NAMALWA (cell line): ENCODE measurements around the gene RASGRP4.

Experiments used
- DNase-seq: peaks from one replicate; pipeline ENCODE4 v3.0.0-alpha.2; 2015; ENCODE audit warnings: low spot score

The RASGRP4 gene

DNA sequence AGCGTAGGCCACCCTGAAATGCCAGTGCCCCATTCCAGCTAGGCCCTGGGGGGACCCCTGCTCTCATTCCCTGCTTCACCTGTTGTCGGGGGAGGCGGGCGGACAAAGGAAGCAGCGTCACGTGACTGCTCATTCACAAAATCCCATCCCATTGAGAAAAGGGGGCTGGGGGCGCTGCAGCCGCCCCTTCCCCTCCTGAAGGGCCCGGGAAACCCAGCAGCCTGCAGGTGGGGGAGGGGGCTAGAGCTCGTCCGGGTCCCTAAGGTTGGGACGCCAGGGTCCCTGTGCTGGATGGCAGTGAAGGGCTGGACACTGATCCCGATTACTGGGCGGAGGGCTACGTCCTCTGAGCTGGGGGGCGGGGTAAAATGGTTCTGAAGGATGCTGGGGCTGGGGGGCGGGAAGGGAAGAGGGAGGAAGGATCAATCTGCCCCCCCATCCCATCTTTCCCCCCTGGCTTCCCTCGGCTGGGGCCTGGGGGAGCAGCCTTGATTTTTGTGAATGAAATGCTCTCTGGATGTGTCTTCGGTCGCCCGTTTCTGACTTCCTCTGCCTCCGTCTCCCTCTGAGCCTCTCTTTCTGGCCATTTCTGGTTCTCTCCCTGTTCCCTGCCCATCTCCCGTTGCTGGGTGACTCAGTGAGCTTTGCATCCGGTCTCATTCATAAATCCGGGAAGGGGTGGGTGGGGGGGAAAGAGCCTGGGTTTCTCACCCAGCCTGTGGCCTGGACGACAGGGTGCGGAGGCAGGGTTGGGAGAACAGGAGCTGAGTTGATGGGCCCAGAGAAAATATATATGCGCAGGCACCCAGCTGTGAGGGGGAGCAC lies 36.7 kb downstream of the RASGRP4 start:
- DNase-seq: no peak

DNA sequence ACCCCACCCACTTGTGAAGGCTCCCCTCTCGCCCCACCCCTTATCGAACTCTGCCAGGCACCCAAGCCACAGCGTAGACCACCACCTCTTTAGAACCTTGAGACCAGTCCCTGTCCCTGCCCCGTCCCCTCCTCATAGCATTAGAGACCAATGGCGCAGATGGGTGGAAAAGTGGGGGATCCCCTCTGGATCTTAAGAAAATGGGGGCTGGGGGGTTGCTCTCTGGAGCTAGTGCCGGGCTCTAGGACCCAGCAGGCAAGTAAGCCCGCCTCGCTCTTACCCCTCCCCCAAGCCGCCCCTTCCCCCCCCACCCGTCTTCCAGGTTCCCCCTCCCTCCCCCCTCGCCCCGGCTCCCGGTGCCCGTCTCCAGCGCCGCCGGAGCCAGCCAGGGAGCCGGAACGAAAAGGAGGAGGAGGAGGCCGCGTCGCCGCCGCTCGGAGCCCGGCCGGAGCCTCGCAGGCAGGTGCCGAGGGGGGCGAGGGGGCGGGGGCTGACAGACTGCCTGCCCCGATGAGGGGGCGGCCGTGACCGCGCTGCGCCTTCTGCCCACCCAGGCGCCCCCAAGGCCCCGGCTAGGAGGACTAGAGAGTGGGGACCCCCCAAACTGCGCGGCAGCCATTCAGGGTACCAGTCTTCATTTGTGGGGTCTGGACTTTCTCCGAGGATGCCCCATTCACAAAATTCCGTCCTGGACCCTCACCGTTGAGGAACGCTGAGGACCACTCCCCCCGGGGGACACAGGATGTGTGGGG lies 37.5 kb downstream of the RASGRP4 start, which contains the start of gene SPRED3:
Gene SPRED3 (plus strand): TSS at position 349 of the 752 bp plus-strand sequence. CDS start 1,606 bp downstream, outside the sequence.
- no peak for DNase-seq

DNA sequence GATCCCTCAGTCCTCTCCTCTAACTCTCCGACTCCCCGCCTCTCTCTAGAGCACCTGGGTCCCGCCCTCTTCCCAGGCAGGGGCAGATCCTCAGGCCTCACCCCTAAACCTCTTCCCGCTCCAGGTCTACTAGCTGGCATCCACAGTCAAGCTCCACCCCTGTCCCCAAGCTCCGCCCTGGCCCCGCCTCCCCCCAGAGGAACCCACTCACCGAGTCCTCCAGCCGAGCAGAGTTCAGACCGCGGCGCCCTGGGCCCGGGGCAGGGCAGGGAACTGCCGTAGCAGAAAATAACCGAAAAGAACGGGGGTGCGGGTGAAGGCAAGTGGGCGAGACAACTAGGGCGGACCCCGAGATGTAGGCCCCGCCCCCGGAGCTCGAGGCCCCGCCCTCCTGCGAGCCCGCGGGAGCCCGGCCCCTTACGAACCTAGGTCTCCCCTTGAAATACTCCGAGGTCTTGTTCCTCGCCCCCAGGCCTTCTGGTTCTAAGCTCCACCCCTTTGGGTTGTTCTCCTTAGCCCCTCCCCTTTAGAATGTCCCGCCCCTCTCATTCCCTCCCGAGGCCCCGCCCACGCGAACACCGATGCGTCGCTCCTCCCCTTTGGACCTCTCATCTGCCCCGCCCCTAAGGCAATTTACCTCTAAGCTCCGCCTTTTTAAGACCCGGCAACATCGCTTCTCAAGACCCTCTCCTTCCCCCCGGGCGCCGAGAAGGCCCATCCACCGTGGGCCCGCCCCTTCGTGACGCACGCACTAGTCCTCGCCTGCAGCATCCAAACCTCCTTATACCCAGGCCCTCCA lies 38.3 kb downstream of the RASGRP4 start, which contains the start of gene GGN:
Gene GGN (minus strand): TSS at position 485 of the 799 bp plus-strand sequence. CDS start 773 bp downstream, outside the sequence.
- peak; percentile 94 for DNase-seq

DNA sequence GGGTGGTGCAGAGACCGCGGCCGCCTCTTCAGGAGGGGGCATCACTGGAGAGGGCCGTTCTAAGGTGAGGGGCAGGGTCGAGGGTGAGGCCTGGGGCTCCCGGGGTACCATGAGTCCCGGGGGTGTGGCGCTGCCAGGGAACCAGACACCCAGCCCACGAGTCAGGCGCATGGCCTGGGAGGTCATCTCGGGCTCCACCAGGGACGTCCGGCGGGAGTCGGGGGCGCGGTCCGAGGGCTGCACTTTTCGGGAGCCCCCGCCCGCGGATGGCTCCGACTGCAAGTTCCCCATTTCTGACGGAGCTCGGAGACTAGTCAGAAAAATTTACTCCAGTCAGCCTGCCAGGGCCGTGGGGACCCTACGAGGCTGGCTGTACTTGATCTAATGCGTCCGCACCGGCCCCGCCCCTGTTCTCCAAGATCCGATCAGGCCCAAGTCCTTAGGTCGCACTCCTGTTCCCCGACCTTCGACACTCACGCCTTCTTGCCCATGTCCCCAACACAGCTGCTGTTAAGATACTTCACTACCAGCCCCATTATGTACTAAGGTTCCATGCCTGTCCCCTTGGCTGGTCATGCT lies 39.0 kb downstream of the RASGRP4 start:
- DNase-seq: no peak

DNA sequence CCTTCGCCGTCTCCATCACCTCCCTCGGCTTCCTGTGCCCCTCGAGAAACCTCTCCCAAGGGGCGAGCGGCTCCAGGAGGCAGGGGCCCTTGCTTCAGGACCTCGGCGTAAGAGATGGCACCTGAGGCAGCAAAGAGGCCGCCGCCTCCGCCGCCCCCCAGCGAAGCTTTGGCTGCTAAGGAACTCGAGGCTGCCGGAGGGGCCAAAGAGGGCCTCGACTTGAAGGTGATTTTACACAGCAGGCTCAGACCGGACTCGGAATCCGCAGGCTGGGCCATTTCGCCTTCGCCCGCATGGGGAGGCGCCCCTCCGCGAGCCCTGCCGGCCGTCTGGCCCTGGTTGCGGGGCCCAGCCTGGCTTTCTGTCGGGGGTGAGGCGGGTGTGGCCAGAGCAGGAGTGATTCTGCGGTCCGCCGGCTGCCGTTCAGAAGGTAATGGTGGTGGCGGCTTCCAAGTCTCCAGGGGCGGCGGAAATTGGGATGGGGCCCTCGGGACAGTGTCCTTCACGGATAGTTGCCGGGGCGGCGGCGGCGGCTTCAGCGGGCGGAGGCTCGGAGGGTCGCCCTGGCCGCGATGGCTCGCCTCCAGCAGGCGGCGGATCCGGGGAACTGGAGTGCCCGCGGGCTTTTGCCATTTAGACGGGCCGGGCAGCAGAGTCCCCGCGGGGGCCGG lies 39.6 kb downstream of the RASGRP4 start:
- DNase-seq: no peak

DNA sequence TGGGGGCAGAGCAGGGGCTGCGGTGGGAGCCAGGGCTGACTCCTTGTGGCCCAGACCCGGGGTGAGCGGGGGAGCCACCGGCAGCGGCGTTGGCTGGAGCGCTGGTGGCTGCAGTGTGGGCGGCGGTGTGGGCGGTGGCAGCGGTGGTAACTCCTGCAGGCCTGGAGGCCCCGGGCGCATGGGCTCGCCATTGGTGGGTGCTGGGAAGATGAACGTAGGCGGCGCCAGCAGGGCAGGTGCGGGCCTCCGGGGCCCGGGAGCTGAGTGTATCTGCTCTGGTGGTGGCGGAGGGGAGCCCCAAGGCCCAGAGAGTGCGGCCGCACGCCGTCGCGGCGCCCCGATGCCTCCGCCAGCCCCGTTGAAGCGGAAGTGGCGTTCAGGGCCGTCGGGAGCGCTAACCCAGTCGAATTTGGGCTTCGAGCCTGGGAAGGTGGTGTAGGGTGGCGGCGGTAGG lies 40.2 kb downstream of the RASGRP4 start:
- DNase-seq: no peak

DNA sequence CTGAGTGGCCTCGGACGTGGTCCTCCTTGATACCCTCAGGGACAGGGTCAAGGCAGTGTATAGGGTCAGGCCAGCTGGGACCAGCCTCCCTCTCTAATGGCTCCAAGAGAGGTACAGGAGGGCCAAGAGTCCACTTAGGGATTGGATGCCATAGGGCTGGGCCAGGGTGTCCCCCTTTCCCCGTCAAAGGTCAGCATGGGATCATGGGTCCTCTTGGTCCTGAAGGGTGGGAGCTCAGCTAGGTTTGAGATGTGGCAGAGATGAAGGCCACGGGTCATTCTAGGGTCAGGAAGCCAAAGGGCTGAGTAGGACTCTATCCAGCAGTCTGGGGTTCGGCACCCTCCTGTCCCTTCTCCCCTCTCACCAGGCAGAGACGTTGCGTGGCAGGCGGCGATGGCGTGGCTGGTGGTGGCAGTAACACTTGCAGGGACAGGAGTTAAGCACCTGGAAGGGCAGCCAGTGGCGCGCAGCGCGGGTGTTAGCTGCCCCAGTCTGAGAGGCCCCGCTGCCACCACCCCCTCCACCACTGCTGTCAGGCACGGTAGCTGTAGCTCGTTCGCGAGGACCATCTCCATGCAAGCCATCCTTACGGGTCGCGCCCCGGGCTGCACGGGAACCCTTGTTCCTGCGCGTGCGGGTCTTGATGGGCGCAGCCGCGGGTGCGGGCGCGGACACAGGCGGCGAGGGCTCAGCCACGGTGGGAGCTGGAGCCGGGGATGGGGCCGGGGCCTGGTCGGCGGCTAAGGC lies 40.8 kb downstream of the RASGRP4 start:
- no peak for DNase-seq

DNA sequence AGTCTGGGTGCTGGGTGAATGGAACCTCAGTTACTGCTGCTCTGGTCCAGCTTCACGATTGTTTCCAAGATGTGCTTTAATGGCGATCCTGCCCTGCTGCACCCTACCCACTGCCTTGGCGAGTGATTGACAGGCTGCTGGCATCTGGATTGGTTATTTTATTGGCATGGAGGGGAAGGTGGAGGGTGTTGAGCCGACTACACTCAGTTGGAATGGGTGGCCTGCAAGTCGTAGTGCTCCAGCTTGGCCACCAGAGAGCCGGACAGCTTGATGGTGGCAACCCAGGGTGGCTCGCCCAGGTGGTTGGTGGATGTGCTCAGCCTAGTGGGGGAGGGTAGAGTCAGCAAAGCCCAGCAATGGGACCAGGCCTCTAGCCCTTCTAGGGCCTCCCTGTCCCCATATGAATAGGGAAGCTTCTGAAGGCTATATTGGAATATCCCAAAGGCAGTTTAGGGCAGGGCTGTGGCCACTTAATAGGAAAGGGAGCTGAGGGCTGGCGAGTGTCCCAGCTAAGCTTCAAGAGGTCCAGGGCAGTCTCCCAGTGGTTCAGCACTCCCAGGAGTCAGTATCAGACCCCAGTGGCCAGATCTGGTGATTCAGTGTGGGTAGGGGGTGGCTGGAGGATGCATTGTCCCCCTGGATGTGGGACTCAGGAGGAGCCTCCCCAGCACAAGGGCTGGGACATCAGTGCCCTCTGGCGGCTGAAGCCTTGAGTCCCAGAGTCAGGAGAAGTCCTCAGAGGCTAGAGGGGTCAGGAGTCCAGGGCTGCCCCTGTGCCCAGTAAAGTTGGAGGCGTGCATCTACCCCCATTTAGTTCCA lies 41.6 kb downstream of the RASGRP4 start:
- peak; percentile 51 for DNase-seq

DNA sequence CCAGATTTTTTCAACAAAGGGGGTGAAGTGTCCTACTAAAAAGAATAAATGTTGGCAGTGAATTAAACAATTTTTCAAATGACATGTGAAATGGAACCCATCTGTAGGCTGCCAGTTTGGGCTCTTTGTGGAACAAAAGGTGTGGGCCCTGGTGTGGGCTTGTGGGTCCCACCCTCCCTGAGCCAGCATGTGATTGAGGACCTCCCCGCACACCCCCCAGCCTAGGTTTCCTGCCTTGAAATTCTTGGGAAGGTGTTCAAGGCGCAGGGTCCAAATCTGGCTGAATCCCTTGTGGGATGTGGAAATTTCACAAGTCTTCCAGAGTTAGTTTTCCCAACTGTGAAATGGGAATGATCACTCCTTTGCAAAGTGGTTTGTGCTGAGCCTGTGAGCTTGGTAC lies 42.3 kb downstream of the RASGRP4 start:
- no peak for DNase-seq

DNA sequence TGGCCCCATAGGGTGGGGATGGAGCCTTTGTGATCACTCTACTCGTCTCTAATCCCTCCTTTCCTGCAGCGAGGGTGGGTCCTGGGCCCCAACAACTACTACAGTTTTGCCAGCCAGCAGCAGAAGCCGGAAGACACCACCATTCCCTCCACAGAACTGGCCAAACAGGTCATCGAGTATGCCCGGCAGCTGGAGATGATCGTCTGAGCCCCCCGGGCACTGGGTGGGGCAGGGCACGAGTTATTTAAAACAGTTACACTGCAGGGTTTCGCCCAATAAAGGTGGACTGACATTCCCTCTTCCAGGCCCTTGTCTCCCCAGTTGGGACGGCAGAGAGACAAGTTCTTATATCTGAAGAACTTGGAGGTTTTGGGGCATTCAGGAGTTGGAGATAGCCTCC lies 42.8 kb downstream of the RASGRP4 start:
- no peak for DNase-seq

DNA sequence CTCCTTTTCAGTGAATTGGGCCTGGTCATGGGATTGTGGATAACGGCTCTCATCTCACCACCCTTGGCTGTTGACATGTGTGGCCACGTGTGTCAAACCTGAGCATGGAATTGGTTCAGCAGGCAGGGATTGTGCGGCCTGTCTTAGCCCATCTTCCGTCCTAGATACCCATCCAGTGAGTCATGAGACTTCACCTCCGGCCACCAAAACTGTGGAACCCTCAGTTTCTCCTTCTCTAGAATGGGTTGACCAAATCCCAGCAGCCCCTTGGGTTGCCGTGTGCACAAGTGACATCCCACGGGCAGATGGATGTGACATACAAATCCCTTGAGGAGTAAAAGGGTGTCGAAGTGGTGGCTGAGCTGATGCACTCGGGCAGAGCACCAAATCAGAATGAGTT lies 44.9 kb downstream of the RASGRP4 start:
- DNase-seq: no peak

DNA sequence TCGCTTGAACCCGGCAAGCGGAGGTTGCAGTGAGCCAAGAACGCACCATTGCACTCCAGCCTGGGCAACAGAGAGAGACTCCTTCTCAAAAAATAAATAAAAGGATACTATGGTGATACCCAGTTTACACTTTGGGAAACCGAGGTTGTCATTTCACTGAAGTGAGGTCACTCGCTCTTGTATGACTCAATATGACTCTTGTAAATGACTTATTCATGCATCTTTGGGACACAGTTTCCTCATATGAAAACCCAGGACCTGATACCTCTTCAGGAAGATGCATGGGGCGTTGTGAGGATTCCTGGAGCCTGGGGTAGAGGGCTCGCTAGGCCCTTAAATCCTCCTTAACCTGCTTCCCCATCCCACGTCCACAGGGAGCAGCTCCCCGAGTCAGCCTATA lies 47.2 kb downstream of the RASGRP4 start:
- DNase-seq: no peak

DNA sequence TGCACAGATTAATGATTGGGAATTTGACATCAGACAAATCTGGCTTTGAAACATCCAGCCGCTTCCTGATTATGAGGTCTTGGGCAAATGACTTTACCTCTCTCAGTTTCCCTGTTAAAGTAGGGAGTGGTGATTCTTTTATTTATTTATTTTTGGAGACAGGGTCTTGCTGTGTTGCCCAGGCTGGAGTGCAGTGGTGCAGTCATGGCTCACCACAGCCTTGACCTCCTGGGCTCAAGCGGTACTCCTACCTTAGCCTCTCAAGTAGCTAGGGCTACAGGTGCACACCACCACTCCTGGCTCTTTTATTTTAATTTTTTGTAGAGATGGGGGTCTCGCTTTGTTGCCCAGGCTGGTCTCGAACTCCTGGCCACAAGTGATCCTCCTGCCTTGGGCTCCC lies 49.0 kb downstream of the RASGRP4 start:
- no peak for DNase-seq

DNA sequence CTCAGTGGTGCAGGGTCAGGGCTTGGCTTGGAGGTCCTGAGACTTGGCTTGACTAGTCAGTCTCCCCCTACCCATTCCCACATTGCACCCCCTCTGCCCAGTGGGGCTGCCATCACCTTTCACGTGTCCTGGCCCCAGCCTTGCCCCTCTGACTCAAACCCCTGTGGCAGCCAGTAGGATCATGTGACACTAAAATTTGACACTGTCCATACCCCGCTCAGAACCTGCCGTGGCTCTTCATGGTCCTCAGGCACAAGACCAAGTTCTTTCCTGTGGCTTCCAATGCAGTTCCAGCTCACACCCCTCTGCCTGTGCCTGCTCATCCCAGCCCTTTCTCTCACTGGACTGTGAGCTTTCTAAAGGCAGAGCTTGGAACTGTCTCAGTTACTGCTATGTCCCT lies 49.4 kb downstream of the RASGRP4 start:
- DNase-seq: no peak

DNA sequence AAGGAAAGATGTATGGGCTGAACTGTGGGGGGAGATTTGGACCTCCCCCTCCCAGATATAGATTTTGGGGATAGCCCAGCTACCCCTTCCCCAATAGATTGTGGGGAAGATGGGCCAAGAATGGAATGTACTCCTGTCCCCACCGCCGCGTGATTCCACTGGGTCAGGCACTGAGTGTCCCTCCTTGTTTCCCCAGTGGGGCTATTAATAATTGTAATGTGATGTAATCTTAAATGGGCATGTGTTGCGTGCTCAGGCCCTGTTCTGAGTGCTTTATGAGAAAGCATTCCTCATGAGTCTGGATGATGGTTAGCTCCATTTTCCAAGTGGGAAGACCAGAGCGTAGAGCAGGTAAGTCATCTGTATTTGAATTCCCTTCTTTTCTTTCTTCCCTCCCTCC lies 50.3 kb downstream of the RASGRP4 start:
- no peak for DNase-seq

DNA sequence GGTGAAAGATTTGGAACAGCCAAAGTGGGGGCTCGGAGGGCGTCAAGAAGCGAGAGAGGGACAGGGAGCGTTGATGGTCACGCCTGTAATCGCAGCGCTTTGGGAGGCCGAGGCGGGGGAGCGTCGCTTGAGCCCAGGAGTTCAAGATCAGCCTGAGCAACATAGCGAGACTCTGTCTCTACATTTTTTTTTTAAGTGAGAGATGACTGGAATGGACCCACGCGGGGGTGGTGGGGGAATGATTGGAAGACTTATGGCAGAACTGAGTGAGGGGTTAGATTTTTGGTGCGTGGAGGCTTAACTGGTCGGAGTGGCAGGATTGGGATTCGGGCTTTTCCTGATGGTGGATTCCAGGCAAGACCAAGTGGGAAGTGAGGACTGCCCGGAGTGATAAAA lies 50.9 kb downstream of the RASGRP4 start:
- DNase-seq: no peak

DNA sequence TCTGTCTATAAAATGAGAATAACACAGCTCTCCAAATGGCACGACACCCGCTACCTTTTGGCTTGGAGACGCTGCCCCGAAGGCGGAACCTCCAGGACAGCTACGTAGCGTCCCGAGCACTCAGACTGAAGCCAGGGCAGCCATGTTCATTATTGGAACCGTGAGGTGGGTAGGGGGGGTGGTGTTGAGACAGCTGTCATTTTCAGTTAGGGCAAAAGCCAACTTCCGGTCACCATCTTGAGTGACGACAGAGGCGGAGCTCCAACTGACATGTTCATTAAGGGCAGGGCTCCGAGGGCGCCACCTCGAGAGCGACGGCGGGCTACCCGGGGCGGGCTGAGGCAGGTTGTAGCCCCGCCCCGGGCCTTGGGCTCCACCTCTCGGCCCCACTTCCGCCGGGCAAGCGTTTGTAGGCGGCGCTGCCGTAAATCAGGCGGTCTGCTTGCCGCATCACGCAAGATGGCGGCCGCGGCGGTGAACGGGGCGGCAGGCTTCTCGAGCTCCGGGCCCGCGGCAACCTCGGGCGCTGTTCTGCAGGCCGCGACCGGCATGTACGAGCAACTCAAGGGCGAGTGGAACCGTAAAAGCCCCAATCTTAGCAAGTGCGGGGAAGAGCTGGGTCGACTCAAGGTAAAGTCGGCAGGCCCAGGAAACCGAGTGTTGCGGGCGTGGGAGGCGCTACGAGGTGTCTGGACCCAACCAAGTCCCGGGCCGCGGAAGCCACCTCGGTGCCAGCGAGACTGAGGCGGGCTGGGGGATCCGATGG lies 51.5 kb downstream of the RASGRP4 start, which contains the start of gene PSMD8:
Gene PSMD8 (plus strand): TSS at position 240 of the 766 bp plus-strand sequence. CDS start 31 bp downstream, at position 271.
- peak; percentile 99 for DNase-seq

DNA sequence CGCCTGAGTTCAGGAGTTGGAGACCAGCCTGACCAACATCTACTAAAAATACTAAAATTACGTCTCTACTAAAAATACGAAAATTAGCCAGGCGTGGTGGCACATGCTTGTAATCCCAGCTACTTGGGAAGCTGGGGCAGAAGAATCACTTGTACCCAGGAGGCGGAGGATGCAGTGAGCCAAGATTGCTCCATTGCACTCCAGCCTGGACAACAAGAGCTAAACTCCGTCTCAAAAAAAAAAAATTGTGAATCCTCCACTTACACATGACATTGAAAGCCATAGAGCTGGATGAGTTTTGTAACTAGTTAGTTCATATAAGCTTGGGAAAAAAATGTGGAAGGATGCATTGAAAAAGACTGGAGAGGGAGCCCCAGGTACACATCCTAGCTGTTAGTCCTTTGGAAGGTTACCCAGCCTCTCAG lies 52.1 kb downstream of the RASGRP4 start:
- DNase-seq: no peak

DNA sequence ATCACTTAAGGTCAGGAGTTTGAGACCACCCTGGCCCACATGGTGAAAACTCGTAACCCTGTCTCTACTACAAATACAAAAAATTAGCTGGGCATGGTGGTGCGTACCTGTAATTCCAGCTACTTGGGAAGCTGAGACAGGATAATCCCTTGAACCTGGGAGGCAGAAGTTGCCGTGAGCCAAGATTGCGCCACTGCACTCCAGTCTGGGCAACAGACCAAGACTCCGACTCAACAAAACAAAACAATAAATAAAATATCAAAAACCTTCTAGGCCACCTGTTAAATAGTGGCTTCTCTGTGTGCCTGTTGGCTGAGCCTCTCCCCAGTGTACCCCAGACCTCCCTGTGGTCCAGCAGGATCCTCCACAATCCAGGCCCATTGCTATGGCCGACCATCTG lies 54.9 kb downstream of the RASGRP4 start:
- DNase-seq: no peak
